SU-DHL-6 (cell line): Measurements from ENCODE around the gene SLC38A11.

ENCODE experiments used
- CTCF ChIP-seq: fragments of 200-600 bp; sonication (generic); IDR thresholded peaks from one replicate; pipeline ENCODE4 v1.5.1; 2017; ENCODE audit warnings: antibody characterized with exemption, mild to moderate bottlenecking, low read length, moderate library complexity; ENCODE audit not compliant: insufficient read depth, poor library complexity, severe bottlenecking
- EZH2phosphoT487 ChIP-seq: fragments of 200-600 bp; sonication (generic), shearing (Covaris generic); conservative IDR thresholded peaks from 2 replicates; pipeline ENCODE4 v1.6.1; 2018; ENCODE audit warnings: mild to moderate bottlenecking, antibody characterized with exemption, low read length, moderate library complexity, mixed read lengths

DNA sequence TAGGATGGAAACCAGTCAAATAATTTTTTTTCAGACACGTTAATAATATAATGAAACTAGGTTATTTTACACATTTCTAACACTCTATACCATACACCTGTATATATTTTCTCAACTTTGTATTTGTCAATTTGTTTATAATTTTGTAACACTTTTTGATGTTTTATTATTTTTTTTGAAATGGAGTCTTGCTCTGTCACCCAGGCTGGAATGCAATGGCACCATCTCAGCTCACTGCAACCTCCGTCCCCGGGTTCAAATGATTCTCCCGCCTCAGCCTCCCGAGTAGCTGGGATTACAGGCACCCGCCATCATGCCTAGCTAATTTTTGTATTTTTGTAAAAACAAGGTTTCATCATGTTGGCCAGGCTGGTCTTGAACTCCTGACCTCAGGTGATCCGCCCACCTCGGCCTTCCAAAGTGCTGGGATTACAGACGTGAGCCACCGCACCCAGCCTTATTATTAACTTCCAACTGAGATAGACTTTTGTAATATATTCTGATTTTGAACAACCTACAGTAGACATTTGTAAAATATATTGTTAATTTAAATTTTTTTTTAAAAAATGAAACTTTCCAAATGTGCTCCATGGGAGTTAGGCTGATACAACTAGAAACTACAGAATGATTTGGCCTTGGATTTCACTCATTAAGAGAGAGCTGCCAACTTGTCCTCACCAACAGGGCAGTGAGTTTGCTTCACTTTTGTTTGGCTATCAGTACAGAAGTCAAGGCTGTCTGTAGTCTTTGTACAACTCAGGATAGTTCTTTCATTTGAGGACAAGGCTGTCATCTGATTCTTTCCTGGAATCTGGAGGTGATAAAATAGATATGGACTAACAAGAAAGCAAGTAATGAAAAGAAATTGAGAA, 79.8 kb downstream of the SLC38A11 start:
- TF ChIP-seq CTCF (no peak), EZH2phosphoT487 (no peak)
